Measurements from ENCODE around the gene CIT.

The CIT gene

DNA sequence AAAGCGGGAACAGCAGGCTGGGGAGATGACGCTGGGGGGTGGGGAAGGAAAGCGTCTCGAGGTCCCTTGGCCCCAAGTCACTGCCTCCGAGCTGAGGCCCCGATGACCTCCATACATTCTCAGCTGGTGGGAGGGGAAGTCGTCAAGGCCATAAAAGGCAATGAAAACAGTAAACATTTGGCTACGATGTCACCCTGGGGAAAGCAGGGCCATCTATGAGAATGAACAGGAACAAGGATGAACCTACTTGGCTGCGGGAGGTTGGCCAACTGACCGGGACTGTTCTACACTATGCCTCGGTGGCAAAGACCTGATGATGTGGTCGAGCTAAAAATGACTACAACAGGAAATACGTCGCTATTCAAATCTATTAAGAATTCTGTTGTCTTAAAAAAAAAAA lies 189.7 kb downstream of the CIT start:
- H3K4me1 ChIP-seq = peaks cover 2% of the 10 kb centered on the region
- peaks cover 32% of the 10 kb centered on the region for H3K36me3 ChIP-seq
- TF ChIP-seq, protein P1, sequence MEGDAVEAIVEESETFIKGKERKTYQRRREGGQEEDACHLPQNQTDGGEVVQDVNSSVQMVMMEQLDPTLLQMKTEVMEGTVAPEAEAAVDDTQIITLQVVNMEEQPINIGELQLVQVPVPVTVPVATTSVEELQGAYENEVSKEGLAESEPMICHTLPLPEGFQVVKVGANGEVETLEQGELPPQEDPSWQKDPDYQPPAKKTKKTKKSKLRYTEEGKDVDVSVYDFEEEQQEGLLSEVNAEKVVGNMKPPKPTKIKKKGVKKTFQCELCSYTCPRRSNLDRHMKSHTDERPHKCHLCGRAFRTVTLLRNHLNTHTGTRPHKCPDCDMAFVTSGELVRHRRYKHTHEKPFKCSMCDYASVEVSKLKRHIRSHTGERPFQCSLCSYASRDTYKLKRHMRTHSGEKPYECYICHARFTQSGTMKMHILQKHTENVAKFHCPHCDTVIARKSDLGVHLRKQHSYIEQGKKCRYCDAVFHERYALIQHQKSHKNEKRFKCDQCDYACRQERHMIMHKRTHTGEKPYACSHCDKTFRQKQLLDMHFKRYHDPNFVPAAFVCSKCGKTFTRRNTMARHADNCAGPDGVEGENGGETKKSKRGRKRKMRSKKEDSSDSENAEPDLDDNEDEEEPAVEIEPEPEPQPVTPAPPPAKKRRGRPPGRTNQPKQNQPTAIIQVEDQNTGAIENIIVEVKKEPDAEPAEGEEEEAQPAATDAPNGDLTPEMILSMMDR (IDR thresholded peaks at IDR 0.05; ENCODE audit: low read depth, low read length) = no peak
- no peak overlapping the region for H3K4me3 ChIP-seq (ENCODE audit: low read depth, low read length)
- DNase-seq = no peak
- no peaks in the 10 kb centered on the region for H3K9me3 ChIP-seq
- no peaks in the 10 kb centered on the region for H3K27me3 ChIP-seq

DNA sequence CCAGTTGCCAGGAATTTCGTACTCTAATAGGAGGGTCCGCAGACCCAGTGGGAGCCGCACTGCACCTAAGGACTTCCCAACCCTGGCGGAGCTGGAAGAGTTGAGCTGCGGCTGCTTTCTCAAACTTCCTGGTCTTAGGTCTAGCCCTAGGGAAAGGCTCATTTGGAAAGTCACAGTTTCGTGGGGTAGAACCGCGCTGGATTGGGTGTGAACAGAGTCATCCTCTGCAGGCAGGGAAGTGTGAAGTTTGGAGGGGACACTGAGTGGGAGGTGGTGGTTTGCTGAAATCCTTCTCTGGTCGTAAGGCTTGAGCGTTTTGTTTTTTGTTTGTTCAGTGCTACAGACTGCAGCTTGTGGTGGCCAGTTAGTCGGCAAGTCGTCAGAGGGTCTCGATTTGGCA lies 190.3 kb downstream of the CIT start:
- peaks cover 32% of the 10 kb centered on the region for H3K36me3 ChIP-seq
- H3K4me1 ChIP-seq = no peaks in the 10 kb centered on the region
- no peaks in the 10 kb centered on the region for H3K9me3 ChIP-seq
- TF ChIP-seq, protein P1 (IDR thresholded peaks at IDR 0.05; ENCODE audit: low read depth, low read length) = no peak
- no peak for DNase-seq
- no peaks in the 10 kb centered on the region for H3K27me3 ChIP-seq
- no peak overlapping the region for H3K4me3 ChIP-seq (ENCODE audit: low read depth, low read length)

DNA sequence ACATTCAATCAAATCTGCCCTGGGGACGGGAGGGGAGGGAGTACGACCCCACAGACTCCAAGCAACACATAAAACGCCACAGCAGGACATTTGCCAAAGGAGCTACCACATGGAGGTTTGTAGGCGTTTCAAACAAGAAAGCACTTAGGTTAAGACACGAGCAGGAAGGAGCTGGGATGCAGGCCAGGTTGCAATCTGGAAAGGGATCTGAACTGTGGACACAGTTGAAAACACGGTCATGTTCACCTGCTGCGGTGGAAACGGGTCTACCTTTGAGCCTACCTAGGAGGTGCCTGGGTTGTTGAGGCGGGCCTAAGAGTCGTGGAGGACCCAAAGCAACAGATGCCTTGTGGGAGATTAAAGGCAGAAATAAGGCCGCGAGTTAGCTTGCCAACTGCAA lies 190.8 kb downstream of the CIT start:
- H3K4me3 ChIP-seq (ENCODE audit: low read depth, low read length) = no peak overlapping the region
- H3K9me3 ChIP-seq = no peaks in the 10 kb centered on the region
- no peak for DNase-seq
- H3K36me3 ChIP-seq = peaks cover 32% of the 10 kb centered on the region
- H3K27me3 ChIP-seq = no peaks in the 10 kb centered on the region
- TF ChIP-seq, protein P1 (IDR thresholded peaks at IDR 0.05; ENCODE audit: low read depth, low read length) = no peak
- no peaks in the 10 kb centered on the region for H3K4me1 ChIP-seq

DNA sequence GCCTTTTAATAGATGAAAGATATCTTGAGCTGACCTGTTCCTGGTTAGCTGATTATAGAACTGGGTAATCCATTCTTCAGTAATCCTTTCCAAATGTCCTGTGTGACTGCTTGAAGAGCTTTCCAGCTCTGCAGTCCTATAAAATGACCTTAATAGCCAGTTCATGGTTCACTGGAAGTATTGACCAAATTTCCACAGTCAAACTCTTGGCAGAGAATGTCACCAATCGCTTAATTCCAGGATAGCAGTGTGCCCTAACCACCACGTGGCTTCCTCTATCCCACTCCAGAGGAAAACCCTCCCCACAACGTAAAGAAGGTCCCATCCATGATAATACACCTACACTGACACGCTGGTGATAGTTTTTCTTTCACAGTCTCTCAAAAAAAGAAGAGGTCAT lies 191.7 kb downstream of the CIT start:
- Histone ChIP-seq H3K27me3 (no peaks in the 10 kb centered on the region), H3K36me3 (peaks cover 38% of the 10 kb centered on the region), H3K4me3 (ENCODE audit: low read depth, low read length) (no peak overlapping the region), H3K9me3 (no peaks in the 10 kb centered on the region), H3K4me1 (no peaks in the 10 kb centered on the region)
- TF ChIP-seq, protein P1 (IDR thresholded peaks at IDR 0.05; ENCODE audit: low read depth, low read length) = no peak
- no peak for DNase-seq

DNA sequence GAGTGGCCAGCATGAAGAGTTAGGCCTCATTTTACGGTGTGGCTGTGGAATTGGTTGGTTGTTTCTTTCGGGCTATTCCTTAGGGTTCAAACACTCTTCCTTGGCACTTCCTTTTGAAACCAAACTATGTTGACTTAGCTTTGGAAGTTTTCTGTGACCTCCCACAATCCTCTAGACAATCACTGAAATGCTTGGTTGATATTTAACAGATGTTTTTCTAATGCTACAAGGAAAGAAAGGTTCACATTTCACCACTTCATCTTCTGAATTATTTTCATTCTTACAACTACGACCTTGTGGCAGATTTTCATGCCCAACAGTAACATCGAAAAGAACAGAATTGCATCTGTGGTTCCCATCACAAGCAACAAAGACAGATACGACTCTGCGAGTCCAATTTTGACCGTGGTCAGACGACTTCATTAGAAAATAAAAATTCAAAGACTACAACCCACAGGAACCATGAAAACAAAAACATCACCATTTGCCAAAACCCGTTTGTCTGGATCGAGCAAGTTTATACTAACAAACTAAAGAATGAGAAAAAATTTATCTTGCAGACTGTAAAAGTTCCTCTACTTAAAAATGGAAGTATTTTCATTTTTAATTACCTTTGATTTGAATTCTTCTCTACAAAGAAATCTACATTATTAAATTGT lies 192.3 kb downstream of the CIT start:
- peaks cover 38% of the 10 kb centered on the region for H3K36me3 ChIP-seq

DNA sequence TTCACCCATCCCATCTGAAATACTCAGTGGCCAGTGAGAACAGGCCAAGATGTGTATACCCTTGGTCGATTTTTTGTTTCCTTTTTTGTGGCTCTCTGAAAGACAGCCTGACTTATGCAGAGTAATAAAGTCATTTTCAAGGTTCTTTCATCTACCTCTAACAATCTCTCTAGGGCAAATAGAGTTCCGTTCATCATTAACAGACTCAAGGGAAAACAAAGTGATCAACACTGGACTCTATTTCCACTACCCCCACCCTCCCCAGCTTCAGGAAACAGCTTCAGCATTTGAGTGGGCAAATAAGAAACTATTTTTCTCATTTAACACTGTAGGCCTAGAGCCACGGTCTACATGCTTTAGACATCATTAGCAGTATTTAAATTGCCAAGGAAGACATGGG lies 193.3 kb downstream of the CIT start:
- Histone ChIP-seq H3K4me1 (no peaks in the 10 kb centered on the region), H3K36me3 (peaks cover 45% of the 10 kb centered on the region), H3K27me3 (no peaks in the 10 kb centered on the region), H3K4me3 (ENCODE audit: low read depth, low read length) (no peak overlapping the region), H3K9me3 (no peaks in the 10 kb centered on the region)
- TF ChIP-seq, protein P1 (IDR thresholded peaks at IDR 0.05; ENCODE audit: low read depth, low read length) = no peak
- DNase-seq = no peak

More for the DNA sequence above, 192.3 kb downstream of the CIT start:
- Histone ChIP-seq H3K27me3 (no peaks in the 10 kb centered on the region), H3K4me3 (ENCODE audit: low read depth, low read length) (no peak overlapping the region), H3K4me1 (no peaks in the 10 kb centered on the region), H3K9me3 (no peaks in the 10 kb centered on the region)
- TF ChIP-seq, protein P1 (IDR thresholded peaks at IDR 0.05; ENCODE audit: low read depth, low read length) = no peak
- no peak for DNase-seq
